Peyer's patch (tissue), 4 donors: ENCODE results near the gene PIP5K1B. TPM values are rescaled to one million over a fixed set of nuclear protein-coding genes. Genes with fewer than 3 reads are reported as not detected.

ENCODE experiments used
- DNase-seq, 3 donors: peaks; one replicate each; pipeline ENCODE4 v3.0.0-alpha.2; 2017 to 2019
- H3K27ac ChIP-seq, 4 donors: fragments of 200-600 bp; sonication (generic); one replicate each; pipeline ENCODE4 v1.5.1; 2016 to 2019
- H3K27me3 ChIP-seq, 2 donors: fragments of 200-600 bp; sonication (generic); one replicate each; pipeline ENCODE4 v1.5.1; 2019
- H3K36me3 ChIP-seq, 3 donors: fragments of 200-600 bp; sonication (generic); one replicate each; pipeline ENCODE4 v1.5.1; 2016 to 2019
- H3K4me1 ChIP-seq, 4 donors: fragments of 200-600 bp; sonication (generic); one replicate each; pipeline ENCODE4 v1.5.1; 2016 to 2019
- H3K4me3 ChIP-seq, 4 donors: fragments of 200-600 bp; sonication (generic); 1 replicate in 3 of 4; 2 replicates in 1 of 4; pipeline ENCODE4 v1.5.1; 2016 to 2019; ENCODE audit warnings: mild to moderate bottlenecking in 1 of 4
- H3K9me3 ChIP-seq, 4 donors: fragments of 200-600 bp; sonication (generic); one replicate each; pipeline ENCODE4 v1.5.1; 2016 to 2019; ENCODE audit warnings: mild to moderate bottlenecking in 1 of 4
- CTCF ChIP-seq, 6 experiments: fragments of 450-650 bp in 4 of 6; fragments of 200-600 bp in 2 of 6; sonication (generic) in 1 of 6; IDR thresholded peaks; one replicate each; pipeline ENCODE4 v1.5.1; 2017 to 2019; ENCODE audit warnings: antibody characterized with exemption in 6 of 6, mild to moderate bottlenecking in 3 of 6, moderate library complexity in 1 of 6
- POLR2A ChIP-seq, 2 donors: fragments of 450-650 bp; IDR thresholded peaks; one replicate each; pipeline ENCODE4 v1.5.1; 2017; ENCODE audit warnings: antibody characterized with exemption in 2 of 2, mild to moderate bottlenecking in 2 of 2, moderate library complexity in 2 of 2
- total RNA-seq, 4 donors: library from RNA; depleted of rRNA; stranded (reverse); fragments of >200 nt; gene quantifications; one replicate each; pipeline ENCODE4 v1.1.0, GENCODE V29; 2016

The PIP5K1B gene
- total RNA-seq, 4 donors from 2014 or later, result 15.7 to 60.1 (median 54.4) TPM

- peaks cover 0 to 8% (median 2%) of the 10 kb centered on the region in 4 donors for H3K4me1 ChIP-seq
- no peaks in the 10 kb centered on the region for H3K27me3 ChIP-seq
- TF ChIP-seq POLR2A (IDR thresholded peaks at IDR 0.05), result peak in 1 of 2 donors; percentile 25
- TF ChIP-seq CTCF (IDR thresholded peaks at IDR 0.05), result peak; percentile 86 to 98 (median 96)
- no peaks in the 10 kb centered on the region for H3K36me3 ChIP-seq
- H3K27ac ChIP-seq, result peak within 1 kb of the TSS; percentile 66 to 90 (median 84)
- no peaks in the 10 kb centered on the region for H3K9me3 ChIP-seq
- DNase-seq, result peak; percentile 75 to 91 (median 91)
- peak within 1 kb of the TSS; percentile 65 to 92 (median 72) for H3K4me3 ChIP-seq
Observed at GRCh38 chr9:69035438-69036308, 330.6 kb downstream of the PIP5K1B start, which contains the start of gene FXN. Gene FXN (plus strand): TSS chr9:69035752. CDS start chr9:69035783, 31 bp downstream.

GRCh38 chr9:69036309-69036708 is 331.3 kb downstream of the PIP5K1B start:
- H3K4me1 ChIP-seq, result peaks cover 0 to 8% (median 2%) of the 10 kb centered on the region in 4 donors
- DNase-seq, result no peak
- H3K27me3 ChIP-seq, result no peaks in the 10 kb centered on the region
- no peaks in the 10 kb centered on the region for H3K9me3 ChIP-seq
- peak overlapping the region; percentile 66 to 90 (median 84) for H3K27ac ChIP-seq
- no peak for TF ChIP-seq POLR2A (IDR thresholded peaks at IDR 0.05)
- TF ChIP-seq CTCF (IDR thresholded peaks at IDR 0.05), result no peak
- H3K36me3 ChIP-seq, result no peaks in the 10 kb centered on the region
- peak overlapping the region; percentile 65 to 92 (median 72) for H3K4me3 ChIP-seq

GRCh38 chr9:69036799-69037198 is 331.8 kb downstream of the PIP5K1B start:
- no peak for DNase-seq
- H3K4me3 ChIP-seq, result peak overlapping the region in 3 of 4 donors; percentile 65 to 92 (median 67)
- TF ChIP-seq POLR2A (IDR thresholded peaks at IDR 0.05) (no peak), CTCF (IDR thresholded peaks at IDR 0.05) (no peak)
- peaks cover 0 to 8% (median 2%) of the 10 kb centered on the region in 4 donors for H3K4me1 ChIP-seq
- no peaks in the 10 kb centered on the region for H3K27me3 ChIP-seq
- H3K27ac ChIP-seq, result peak overlapping the region; percentile 13 to 90 (median 74)
- no peaks in the 10 kb centered on the region for H3K9me3 ChIP-seq
- H3K36me3 ChIP-seq, result no peaks in the 10 kb centered on the region

DNA sequence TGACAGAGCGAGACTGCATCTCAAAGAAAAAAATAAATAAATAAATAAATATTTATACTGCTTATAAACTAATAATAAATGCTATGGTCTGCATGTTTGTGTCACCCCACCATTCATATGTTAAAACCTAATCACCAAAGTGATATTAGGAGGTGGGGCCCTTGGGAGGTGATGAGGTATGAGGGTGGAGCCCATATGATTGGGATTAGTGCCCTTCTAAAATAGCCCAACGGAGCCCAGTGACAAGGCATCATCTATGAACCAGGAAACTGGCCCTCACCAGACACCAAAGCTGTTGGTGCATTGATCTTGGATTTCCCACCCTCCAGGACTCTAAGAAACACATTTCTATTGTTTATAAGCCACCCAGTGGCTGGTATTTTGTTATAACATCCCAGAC is 335.6 kb downstream of the PIP5K1B start:
- no peaks in the 10 kb centered on the region for H3K27me3 ChIP-seq
- H3K4me3 ChIP-seq, result no peak overlapping the region
- H3K4me1 ChIP-seq, result peaks cover 0 to 4% (median under 1%) of the 10 kb centered on the region in 4 donors
- TF ChIP-seq POLR2A (IDR thresholded peaks at IDR 0.05), result no peak
- no peak for TF ChIP-seq CTCF (IDR thresholded peaks at IDR 0.05)
- H3K27ac ChIP-seq, result no peak overlapping the region
- no peaks in the 10 kb centered on the region for H3K36me3 ChIP-seq
- no peaks in the 10 kb centered on the region for H3K9me3 ChIP-seq
- no peak for DNase-seq

GRCh38 chr9:69044240-69045219 is 339.5 kb downstream of the PIP5K1B start:
- TF ChIP-seq CTCF (IDR thresholded peaks at IDR 0.05) (no peak), POLR2A (IDR thresholded peaks at IDR 0.05) (no peak)
- Histone ChIP-seq H3K9me3 (no peaks in the 10 kb centered on the region), H3K4me1 (no peaks in the 10 kb centered on the region), H3K27ac (no peak overlapping the region), H3K27me3 (no peaks in the 10 kb centered on the region), H3K36me3 (peaks cover 0 to 16% (median 0%) of the 10 kb centered on the region in 3 donors), H3K4me3 (no peak overlapping the region)
- no peak for DNase-seq
